ENCODE results near the gene ELP1.
"Not testable (repeated sequence)": the region's sequence is repeated elsewhere in the genome, so short reads cannot be mapped to it uniquely, and the experiment has no call there.

The ELP1 gene, protein sequence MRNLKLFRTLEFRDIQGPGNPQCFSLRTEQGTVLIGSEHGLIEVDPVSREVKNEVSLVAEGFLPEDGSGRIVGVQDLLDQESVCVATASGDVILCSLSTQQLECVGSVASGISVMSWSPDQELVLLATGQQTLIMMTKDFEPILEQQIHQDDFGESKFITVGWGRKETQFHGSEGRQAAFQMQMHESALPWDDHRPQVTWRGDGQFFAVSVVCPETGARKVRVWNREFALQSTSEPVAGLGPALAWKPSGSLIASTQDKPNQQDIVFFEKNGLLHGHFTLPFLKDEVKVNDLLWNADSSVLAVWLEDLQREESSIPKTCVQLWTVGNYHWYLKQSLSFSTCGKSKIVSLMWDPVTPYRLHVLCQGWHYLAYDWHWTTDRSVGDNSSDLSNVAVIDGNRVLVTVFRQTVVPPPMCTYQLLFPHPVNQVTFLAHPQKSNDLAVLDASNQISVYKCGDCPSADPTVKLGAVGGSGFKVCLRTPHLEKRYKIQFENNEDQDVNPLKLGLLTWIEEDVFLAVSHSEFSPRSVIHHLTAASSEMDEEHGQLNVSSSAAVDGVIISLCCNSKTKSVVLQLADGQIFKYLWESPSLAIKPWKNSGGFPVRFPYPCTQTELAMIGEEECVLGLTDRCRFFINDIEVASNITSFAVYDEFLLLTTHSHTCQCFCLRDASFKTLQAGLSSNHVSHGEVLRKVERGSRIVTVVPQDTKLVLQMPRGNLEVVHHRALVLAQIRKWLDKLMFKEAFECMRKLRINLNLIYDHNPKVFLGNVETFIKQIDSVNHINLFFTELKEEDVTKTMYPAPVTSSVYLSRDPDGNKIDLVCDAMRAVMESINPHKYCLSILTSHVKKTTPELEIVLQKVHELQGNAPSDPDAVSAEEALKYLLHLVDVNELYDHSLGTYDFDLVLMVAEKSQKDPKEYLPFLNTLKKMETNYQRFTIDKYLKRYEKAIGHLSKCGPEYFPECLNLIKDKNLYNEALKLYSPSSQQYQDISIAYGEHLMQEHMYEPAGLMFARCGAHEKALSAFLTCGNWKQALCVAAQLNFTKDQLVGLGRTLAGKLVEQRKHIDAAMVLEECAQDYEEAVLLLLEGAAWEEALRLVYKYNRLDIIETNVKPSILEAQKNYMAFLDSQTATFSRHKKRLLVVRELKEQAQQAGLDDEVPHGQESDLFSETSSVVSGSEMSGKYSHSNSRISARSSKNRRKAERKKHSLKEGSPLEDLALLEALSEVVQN (N-terminal part only)

DNA sequence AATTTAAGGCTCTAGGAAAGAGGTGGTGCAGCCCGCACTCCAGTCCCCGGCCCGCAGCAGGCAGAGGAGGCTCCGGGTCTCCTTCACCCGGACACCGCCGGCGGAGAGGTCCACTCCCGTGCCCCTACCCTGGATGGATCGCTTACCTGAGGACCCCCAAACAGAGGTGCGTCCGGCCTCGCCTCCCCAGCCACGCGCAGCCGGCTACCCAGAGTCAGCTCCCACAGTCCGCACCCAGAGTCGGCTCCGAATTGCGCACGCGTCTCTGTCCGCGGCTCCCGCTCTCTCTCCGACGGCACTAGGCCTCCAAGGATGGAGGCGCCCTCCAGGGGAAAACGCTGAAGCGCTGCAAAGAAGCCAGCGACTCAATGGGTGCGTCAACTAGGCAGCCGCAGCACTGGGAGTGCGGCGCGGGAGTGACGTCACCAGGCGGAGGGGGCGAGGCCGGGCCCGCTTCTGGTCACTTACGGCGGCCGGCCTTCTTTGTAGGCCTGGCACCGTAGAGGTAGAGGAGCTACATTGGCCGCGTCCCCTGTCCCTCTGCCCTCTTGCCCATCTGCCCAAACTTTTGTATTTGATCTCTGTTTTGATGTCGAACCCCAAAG is at the start of gene ELP1:
TSS of gene ELP1 (minus strand) at position 407 of the 605 bp plus-strand sequence. CDS start 2,978 bp downstream, outside the sequence.
- peak; percentile 35 to 95 (median 87) for DNase-seq

DNA sequence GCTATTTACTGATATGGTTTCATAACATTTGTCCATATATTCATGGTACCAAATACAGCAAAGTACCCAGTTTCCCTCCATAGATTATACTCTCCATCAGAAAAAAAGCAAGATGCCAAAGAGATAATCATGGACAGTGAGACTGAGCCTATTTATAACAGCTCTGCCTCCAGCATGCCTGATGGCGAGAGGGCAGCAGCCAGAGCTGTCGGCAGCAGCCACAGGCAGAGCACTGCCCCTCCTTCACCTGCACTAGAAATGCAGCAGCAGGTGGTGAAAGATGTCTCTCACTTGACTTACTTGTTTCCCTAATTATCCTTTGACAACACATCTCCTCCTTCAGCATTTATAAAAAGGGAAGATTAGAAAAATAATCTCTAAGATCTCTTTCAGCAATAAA is 47.0 kb upstream of the ELP1 start:
- no peak for DNase-seq

DNA sequence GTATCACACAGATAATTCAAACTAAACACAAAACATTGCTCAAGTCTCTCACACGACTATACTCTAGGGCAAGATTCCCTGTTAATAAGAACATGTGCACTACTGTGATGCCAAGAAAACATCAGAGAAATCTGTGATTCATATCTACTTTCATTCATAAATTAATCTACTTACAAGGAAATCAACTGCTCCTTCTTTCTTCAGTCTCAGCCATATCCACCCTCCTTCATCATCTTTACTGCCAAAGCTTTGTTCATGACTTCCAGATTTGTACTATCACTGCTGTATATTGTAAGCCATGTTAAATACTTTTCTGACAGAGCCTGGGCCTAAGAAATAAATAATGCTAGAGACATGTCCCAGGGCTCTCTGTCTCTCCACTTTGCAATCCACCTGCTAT is 44.3 kb upstream of the ELP1 start:
- DNase-seq, result no peak

DNA sequence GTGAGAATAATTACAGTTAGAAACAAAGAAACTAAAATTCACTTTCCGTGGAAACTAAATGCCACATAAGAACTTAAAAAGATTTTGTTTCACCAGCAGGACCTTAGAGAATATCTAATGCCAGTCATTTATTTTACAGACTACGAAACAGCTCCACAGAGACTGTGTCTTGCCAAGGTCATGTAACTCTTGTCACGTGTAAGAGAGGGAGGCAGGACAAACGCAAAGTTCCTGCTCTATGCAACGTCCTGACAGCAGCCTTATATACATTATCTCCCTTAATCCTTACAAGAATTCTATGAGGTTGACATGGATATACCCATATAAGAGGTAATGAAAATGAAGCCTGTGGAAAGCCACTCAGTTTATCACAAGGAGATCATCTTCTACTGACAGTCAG is 40.0 kb upstream of the ELP1 start:
- no peak for DNase-seq

DNA sequence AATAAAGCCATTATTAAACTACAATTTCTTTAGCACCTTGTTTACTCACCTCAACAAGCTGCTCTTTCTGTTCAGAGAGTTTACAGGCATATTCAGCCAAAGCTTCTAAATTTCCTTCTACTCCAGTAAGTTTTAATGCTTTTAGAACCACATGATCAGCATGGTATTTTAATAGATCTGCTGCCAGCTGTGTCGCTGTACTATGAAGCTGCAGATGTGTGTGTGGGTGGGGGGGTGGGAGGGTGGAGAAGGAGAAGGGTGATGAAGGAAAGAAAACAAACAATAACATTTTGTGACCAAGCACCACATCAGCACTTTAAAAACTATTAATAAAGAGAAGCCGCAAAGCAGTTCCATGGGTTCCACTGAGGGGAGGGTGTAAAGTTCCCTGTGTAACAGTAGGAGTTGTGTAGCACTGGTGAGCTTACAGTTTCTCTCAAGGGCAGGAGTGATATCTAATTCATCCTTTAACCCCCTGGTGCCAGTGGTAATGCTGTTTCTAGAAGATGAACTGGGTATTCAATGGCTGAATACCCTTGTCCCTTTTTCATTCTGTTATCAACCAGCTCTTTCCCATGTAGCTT is 38.8 kb upstream of the ELP1 start:
- no peak for DNase-seq

DNA sequence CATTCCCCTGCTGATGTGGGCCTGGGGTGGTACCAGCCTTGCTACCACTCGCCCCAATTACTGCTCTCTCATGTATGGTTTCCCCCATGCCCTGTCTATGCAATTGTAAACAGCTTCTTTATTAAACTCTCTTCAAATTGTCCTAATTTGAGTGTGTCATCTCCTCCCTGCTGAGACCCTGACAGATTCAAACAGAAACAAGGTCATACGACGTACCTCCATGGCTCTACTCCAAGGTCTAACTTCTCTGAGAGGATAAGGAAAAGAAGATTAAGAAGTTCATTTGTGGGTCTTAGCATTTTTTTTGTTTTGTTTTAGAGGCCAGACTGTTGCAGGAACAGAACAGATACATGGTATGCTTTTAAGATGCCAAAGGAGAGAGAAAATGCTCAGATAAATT is 38.3 kb upstream of the ELP1 start:
- DNase-seq, result no peak

DNA sequence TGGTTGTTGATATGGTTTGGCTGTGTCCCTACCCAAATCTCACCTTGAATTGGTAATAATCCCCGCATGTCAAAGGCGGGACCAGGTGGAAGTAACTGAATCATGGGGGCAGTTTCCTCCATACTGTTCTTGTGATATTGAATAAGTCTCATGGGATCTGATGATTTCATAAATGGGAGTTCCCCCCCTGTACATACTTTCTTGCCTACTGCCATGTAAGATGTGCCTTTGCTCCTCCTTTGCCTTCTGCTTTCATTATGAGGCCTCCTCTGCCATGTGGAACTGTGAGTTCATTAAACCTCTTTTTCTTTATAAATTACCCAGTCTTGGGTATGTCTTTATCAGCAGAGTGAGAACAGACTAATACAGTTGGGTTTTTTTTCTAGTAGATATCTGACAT is 37.5 kb upstream of the ELP1 start:
- DNase-seq, result not testable (repeated sequence)

DNA sequence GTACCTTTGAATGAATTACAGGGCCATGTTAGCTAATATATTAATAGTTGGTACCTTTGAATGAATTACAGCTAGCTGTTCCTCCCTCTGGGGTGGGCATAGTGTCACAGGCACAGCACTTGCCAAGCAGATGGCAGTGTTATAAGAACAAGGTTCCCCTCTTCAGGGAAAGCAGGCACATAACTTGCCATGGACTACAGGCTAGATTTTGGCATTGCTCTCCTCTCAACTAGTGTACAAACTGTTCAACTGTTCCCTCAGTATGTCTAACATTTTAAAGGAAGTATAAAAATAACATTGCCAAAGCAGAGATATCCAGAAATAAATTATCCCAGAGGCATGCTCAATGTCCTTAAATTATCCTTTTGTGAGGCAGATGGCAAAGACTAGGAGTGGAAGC is 34.0 kb upstream of the ELP1 start:
- DNase-seq, result no peak

DNA sequence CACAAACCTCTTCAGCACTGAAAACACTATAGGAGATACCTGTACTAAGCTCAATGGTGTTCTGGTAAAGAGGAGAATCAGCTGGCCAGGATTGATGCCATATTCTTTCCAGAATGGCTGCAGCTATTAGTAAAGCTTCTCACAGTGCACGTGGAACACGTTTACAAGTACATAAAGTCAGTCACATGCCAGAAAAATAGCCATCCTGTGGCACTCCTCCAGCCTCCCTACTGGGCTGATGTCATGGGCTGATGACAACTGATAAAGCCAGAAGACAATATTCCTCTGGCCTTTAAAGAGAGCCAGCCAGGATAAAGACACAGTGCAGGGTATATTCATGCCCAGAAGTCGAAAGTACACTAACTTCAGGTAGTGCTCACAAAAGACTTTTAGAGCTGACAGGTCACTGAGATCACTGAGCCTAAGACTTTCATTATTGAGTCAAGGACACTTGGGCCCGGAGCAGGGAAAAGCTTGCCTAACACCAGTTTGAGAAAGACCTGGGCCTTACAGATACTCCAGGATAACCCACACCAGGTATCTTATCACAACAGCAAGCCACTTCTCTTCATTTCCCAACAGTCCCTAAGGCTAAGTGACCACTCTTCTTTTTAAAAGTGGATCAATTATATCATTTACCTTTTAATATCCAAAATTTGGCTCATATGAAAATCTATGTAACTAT is 29.7 kb upstream of the ELP1 start:
- no peak for DNase-seq

DNA sequence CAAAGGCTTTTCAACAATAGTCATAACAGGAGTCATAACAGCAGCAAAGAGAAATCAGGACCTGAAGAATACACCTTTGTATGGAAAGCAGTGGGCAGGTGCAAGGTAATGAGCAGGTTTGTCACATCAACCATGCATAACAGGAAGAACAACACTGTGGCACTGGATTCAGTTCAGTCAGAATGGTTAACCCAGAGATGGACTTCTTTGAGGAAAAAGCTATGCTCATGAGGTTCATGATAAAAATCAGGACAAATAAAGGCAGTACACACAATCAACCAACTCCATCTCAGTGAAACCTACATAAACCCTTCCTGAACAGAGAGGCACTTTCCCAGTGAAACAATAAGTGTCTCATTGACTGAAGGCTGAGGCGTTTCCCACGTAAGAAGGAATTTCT is 27.2 kb upstream of the ELP1 start:
- DNase-seq, result no peak

DNA sequence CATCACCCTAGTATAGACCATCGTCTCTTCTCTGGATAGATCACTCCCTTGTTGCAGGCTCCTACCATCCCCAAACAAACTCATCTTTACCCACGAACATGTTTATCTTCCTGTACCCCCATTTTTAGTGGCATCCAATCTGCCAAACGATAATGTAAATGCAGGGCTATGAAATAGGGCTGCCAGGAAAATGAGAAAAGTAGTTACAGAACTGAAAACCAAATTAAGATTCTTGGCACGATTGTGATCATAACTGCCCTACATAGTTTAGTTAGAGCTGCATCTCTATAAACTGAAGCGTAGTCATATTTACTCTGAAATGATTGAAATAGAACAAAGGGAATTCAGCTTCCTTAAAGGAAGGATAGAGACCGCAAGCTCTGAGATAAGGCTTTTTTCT is 26.4 kb upstream of the ELP1 start:
- no peak for DNase-seq

DNA sequence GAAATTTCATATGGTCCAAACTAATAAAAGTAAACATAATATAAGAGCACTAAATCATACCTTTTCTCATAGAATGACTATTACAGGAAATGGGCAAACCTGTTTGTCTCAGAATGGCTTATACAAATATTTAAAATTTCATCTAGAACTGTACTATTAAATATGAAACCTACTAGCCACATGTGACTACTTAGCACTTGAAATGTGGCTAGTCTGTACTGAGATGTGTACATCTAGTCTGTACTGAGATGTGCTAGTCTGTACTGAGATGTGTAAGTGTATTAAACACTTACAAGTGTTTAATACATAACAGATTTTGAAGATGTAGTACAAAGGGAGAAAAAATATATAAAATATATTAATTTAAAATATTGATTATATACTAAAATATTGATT is 22.7 kb upstream of the ELP1 start:
- no peak for DNase-seq

DNA sequence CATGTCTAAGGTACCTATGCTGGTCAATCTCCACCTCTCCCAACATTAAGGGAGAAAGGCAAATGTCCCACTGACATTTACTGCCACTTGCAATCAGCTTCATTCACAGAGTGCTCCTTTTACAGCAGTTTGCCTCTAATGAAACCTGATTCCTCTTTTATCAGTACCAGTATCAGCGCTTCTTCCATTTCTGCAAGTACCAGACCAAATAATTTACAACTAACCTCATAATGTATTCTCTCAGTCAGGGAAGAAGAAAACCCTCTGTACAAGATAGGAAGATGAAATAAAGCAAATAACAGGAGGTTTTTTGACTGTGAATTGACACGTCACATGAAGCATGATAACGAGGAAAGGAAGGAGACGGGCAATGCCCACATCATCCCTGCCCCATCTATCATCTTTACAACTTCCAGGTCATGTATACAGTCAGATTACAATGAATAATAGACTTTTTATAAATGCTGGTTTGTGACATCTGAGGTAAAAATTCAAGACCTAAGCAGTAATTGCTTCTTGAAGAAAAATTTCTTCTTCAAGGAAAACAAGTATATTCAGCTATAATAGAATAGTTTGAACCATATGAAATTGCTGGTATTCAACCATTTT is 22.2 kb upstream of the ELP1 start:
- DNase-seq, result no peak

DNA sequence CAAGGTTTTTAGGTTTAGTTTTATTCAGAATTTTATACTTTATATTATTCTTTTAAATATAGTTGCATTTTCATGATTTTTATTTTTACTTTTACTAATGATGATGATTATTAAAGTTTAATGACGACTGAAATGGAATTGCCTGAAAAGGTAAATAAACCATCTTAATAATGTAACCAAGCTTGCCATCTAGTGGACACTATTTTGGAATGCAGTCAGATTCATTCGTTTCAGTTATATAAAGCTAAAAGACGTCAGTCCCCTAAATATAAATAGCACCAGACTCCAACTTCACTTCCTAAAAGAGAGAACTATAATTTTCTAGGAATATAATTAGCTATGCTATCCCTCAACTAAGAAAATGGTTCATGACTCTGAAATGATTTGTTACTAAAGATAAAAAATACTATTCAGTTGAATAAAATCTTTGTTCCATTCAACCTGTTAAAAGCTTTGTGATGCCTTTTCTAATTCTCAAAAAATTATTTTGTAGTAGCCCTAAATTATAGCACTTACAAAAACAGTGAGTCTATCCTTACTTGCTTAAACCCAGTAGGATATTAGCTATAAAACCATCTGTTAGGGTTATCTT is 20.2 kb upstream of the ELP1 start:
- peak in 1 of 56 donors; percentile 40 for DNase-seq

DNA sequence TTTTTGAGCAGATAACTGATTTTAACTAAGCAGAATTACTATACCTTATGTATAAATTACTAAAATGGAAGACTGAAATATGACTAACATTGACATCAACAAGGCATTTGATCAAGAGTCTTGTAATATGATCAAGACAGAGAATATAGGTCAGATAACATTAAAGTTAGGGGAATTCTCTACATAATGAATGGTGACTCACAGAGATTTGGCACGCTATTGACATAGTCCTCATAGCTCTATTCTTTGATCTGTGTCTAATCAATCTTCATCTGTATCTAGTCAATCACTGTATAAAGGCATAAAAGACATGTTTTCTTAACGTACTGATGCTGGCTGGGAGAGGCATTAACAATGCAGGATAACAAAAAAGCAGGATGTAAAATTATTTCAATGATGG is 17.7 kb upstream of the ELP1 start:
- DNase-seq, result no peak

DNA sequence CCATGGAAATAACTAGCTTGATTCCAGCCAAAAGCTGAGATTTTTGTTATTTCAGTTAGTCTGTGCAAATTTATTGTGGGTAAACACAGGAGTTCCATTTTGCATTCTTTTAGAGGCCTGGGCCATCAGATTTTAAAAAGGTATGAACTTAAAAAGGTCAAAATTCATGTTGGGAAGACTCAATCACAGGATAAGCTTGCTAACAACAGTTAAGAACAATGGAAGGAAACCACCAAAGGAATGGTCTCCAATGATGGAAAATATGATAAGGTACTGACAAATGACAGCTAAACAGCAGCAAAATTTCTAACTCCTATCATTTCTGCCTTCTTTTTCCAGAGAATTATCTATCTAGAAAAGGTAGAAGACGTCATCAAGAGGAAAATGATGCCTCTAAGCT is 16.2 kb upstream of the ELP1 start:
- DNase-seq, result no peak

DNA sequence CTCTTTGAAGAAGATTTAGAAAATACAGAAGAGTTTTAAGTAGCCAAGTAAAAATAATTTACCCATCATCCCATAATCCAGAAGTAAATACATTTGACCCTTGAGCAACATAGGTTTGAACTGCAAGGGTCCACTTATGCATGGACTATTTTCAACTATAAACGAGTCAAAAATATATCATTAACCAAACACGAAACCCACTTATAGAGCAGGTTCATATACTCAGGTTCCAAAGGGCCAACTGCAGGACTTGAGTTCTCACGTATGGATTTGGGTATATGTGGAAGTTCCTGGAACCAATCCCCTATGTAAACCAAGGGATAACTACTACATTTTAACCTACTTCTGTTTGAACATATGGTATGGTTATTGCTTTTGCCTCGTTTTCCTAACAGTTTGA is 6.1 kb upstream of the ELP1 start:
- DNase-seq, result no peak

DNA sequence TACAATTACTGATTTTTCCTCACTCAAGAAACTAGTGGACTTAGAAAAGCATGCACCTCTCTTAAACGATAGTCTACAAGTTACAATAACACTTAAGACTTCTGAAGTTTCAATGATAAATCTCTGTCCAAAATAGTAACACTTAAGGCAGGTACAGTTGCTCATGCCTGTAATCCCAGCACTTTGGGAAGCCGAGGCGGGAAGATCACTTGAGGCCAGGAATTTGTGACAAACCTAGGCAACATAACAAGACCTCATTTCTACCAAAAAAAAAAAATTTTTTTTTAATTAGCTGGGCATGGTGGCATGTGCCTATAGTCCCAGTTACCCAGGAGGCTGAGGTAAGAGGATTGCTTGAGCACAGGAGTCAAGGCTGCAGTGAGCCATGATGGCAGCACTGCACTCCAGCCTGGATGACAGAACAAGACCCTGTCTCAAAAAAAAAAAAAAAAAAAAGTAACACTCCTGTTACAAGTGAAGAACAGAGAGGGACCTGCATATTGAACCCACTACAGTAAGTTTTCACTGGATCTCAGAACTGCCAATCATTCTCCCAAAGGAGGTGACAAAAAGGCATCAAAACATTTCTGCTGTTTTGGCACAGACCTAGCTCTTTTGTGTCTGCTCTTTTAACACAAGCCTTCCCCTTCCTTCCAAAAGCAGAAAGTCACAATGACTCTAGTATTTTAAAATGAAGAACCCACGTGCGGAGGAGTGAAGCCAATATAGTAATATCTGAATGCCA is 3.8 kb upstream of the ELP1 start:
- DNase-seq, result no peak
